Neuron (in vitro differentiated cells): Measurements from ENCODE around the gene PRODH.
"Not testable (repeated sequence)": the region's sequence is repeated elsewhere in the genome, so short reads cannot be mapped to it uniquely, and the experiment has no call there.

Source experiments
- H2AFZ ChIP-seq: one replicate; pipeline ENCODE4 v1.6.1; 2013; ENCODE audit warnings: low read depth, mild to moderate bottlenecking, inconsistent platforms, low read length, moderate library complexity
- H3K27me3 ChIP-seq: one replicate; pipeline ENCODE4 v1.6.1; 2013; ENCODE audit warnings: low read length; ENCODE audit not compliant: insufficient read depth
- H3K36me3 ChIP-seq: one replicate; pipeline ENCODE4 v1.6.1; 2013; ENCODE audit warnings: low read length; ENCODE audit not compliant: insufficient read depth
- H3K4me1 ChIP-seq: one replicate; pipeline ENCODE4 v1.6.1; 2013; ENCODE audit warnings: low read length; ENCODE audit not compliant: insufficient read depth
- H3K4me3 ChIP-seq: 2 replicates; pipeline ENCODE4 v1.5.1; 2013; ENCODE audit warnings: mild to moderate bottlenecking, low read length, moderate library complexity
- H3K9me3 ChIP-seq: one replicate; pipeline ENCODE4 v1.6.1; 2013; ENCODE audit warnings: low read length

The PRODH gene

GRCh38 chr22:18955696-18956095, 19.6 kb upstream of the PRODH start:
- Histone ChIP-seq H3K36me3 (no peaks in the 10 kb centered on the region), H3K27me3 (no peaks in the 10 kb centered on the region), H3K4me1 (peaks cover 18% of the 10 kb centered on the region), H3K9me3 (no peaks in the 10 kb centered on the region), H3K4me3 (no peak overlapping the region), H2AFZ (no peak overlapping the region)

GRCh38 chr22:18954990-18955571, 19.0 kb upstream of the PRODH start:
- Histone ChIP-seq H2AFZ (no peak overlapping the region), H3K27me3 (no peaks in the 10 kb centered on the region), H3K4me3 (no peak overlapping the region), H3K36me3 (no peaks in the 10 kb centered on the region), H3K4me1 (peaks cover 18% of the 10 kb centered on the region), H3K9me3 (no peaks in the 10 kb centered on the region)

- H3K4me3 ChIP-seq, H3K27me3 ChIP-seq, H3K9me3 ChIP-seq, H3K36me3 ChIP-seq, H2AFZ ChIP-seq: not testable (repeated sequence)
- H3K4me1 ChIP-seq = peaks cover 16% of the 10 kb centered on the region
These were observed 18.4 kb upstream of the PRODH start for GRCh38 chr22:18954303-18954989.

GRCh38 chr22:18953128-18953527, 17.0 kb upstream of the PRODH start:
- not testable (repeated sequence) for H3K36me3 ChIP-seq, H3K9me3 ChIP-seq, H3K4me3 ChIP-seq, H3K4me1 ChIP-seq, H3K27me3 ChIP-seq, H2AFZ ChIP-seq

- no peaks in the 10 kb centered on the region for H3K36me3 ChIP-seq
- H2AFZ ChIP-seq = no peak overlapping the region
- no peaks in the 10 kb centered on the region for H3K4me1 ChIP-seq
- no peaks in the 10 kb centered on the region for H3K27me3 ChIP-seq
- H3K4me3 ChIP-seq = no peak overlapping the region
- H3K9me3 ChIP-seq = no peaks in the 10 kb centered on the region
These were observed 15.9 kb upstream of the PRODH start for GRCh38 chr22:18952022-18952421.

GRCh38 chr22:18950141-18950540, 14.0 kb upstream of the PRODH start:
- Histone ChIP-seq H3K4me3 (no peak overlapping the region), H3K9me3 (no peaks in the 10 kb centered on the region), H3K27me3 (no peaks in the 10 kb centered on the region), H2AFZ (no peak overlapping the region), H3K4me1 (no peaks in the 10 kb centered on the region), H3K36me3 (no peaks in the 10 kb centered on the region)

GRCh38 chr22:18947905-18948304, 11.8 kb upstream of the PRODH start:
- Histone ChIP-seq H3K9me3 (no peaks in the 10 kb centered on the region), H2AFZ (no peak overlapping the region), H3K27me3 (no peaks in the 10 kb centered on the region), H3K4me3 (no peak overlapping the region), H3K36me3 (no peaks in the 10 kb centered on the region), H3K4me1 (no peaks in the 10 kb centered on the region)

GRCh38 chr22:18947105-18947504, 11.0 kb upstream of the PRODH start:
- H3K27me3 ChIP-seq, H3K9me3 ChIP-seq, H3K4me1 ChIP-seq, H2AFZ ChIP-seq, H3K4me3 ChIP-seq, H3K36me3 ChIP-seq: not testable (repeated sequence)

GRCh38 chr22:18938691-18939090, 2.6 kb upstream of the PRODH start:
- H2AFZ ChIP-seq, H3K27me3 ChIP-seq, H3K9me3 ChIP-seq, H3K36me3 ChIP-seq, H3K4me3 ChIP-seq, H3K4me1 ChIP-seq: not testable (repeated sequence)

GRCh38 chr22:18934688-18935087, 1.4 kb downstream of the PRODH start:
- H3K4me3 ChIP-seq, H3K27me3 ChIP-seq, H3K9me3 ChIP-seq, H3K36me3 ChIP-seq, H3K4me1 ChIP-seq, H2AFZ ChIP-seq: not testable (repeated sequence)

GRCh38 chr22:18933914-18934313, 2.2 kb downstream of the PRODH start:
- Histone ChIP-seq H3K9me3 (no peaks in the 10 kb centered on the region), H3K4me1 (no peaks in the 10 kb centered on the region)

GRCh38 chr22:18931905-18932652, 4.0 kb downstream of the PRODH start:
- Histone ChIP-seq H3K36me3 (no peaks in the 10 kb centered on the region), H3K9me3 (no peaks in the 10 kb centered on the region), H3K4me1 (no peaks in the 10 kb centered on the region), H2AFZ (no peak overlapping the region), H3K4me3 (no peak overlapping the region), H3K27me3 (no peaks in the 10 kb centered on the region)

More at GRCh38 chr22:18933914-18934313, 2.2 kb downstream of the PRODH start:
- Histone ChIP-seq H3K27me3 (no peaks in the 10 kb centered on the region), H3K4me3 (no peak overlapping the region), H3K36me3 (no peaks in the 10 kb centered on the region), H2AFZ (no peak overlapping the region)

- H3K36me3 ChIP-seq = no peaks in the 10 kb centered on the region
- H3K27me3 ChIP-seq = no peaks in the 10 kb centered on the region
- no peak overlapping the region for H3K4me3 ChIP-seq
These were observed 6.6 kb downstream of the PRODH start for GRCh38 chr22:18929459-18929858.

More at GRCh38 chr22:18929459-18929858, 6.6 kb downstream of the PRODH start:
- Histone ChIP-seq H3K4me1 (no peaks in the 10 kb centered on the region), H3K9me3 (no peaks in the 10 kb centered on the region), H2AFZ (no peak overlapping the region)
